ENCODE results near the gene RNF225. TPM values are rescaled to one million over a fixed set of nuclear protein-coding genes. Genes with fewer than 3 reads are reported as not detected.

Gene RNF225
- total and polyA plus RNA-seq, 2 of the 13 experiments (the other 11 are each of a cell fraction or from before 2014, with no cell fraction given), result not detected

DNA sequence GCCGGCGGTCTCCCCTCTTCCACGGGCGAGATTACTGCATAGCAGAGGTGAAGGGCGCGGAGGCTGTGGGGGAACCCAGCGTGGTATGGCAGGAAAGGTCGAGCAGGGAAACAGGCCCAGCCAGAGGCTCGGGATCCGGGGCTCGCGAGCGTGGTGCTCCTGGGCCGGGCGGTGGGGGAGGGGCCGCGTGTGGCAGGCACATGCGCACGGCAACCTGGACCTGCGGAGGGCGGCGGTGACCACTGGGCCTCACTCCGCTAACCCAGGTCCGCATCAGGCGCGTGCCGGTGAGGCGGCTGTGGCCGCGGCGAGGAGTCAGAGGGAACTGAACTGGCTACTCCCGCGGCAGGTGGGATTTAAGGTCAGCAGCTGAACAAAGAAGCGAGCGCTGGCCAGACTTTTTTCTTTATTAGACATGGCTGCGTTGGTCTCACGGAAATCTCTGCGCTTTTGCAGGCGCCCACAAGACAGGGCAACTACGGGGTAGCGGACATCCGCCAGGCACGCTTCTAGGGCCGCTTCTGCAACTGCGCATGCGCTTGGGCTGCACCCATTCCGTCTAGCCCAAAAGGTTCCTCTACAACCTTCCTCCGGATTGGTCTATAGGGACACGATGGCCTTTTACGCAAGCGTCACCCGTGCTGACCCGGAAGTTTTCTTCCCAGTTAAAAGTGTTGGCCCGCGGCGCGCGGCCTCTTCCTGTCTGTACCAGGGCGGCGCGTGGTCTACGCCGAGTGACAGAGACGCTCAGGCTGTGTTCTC is 8.7 kb upstream of the RNF225 start, which contains the start of gene RPS5 (continued):
- TF ChIP-seq CCAR2 (optimal IDR thresholded peaks at IDR 0.05; ENCODE audit: low read depth, low read length) (no peak), ZNF484 (CRISPR knock-in tag; IDR thresholded peaks at IDR 0.05; ENCODE audit: borderline replicate concordance, low read depth) (no peak), SALL2 (CRISPR knock-in tag; IDR thresholded peaks at IDR 0.05) (peak; percentile 88), BRCA1 (CRISPR knock-in tag; IDR thresholded peaks at IDR 0.05) (peak; percentile 62), CREB1 (IDR thresholded peaks at IDR 0.05) (peak; percentile 88), CREB1 (CRISPR knock-in tag; IDR thresholded peaks at IDR 0.05) (peak; percentile 95)
- TF ChIP-seq, protein P1, sequence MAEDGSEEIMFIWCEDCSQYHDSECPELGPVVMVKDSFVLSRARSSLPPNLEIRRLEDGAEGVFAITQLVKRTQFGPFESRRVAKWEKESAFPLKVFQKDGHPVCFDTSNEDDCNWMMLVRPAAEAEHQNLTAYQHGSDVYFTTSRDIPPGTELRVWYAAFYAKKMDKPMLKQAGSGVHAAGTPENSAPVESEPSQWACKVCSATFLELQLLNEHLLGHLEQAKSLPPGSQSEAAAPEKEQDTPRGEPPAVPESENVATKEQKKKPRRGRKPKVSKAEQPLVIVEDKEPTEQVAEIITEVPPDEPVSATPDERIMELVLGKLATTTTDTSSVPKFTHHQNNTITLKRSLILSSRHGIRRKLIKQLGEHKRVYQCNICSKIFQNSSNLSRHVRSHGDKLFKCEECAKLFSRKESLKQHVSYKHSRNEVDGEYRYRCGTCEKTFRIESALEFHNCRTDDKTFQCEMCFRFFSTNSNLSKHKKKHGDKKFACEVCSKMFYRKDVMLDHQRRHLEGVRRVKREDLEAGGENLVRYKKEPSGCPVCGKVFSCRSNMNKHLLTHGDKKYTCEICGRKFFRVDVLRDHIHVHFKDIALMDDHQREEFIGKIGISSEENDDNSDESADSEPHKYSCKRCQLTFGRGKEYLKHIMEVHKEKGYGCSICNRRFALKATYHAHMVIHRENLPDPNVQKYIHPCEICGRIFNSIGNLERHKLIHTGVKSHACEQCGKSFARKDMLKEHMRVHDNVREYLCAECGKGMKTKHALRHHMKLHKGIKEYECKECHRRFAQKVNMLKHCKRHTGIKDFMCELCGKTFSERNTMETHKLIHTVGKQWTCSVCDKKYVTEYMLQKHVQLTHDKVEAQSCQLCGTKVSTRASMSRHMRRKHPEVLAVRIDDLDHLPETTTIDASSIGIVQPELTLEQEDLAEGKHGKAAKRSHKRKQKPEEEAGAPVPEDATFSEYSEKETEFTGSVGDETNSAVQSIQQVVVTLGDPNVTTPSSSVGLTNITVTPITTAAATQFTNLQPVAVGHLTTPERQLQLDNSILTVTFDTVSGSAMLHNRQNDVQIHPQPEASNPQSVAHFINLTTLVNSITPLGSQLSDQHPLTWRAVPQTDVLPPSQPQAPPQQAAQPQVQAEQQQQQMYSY (CRISPR knock-in tag; IDR thresholded peaks at IDR 0.05), result 0 out of 2 replicates have a peak, but pooled peaks have one; percentile 10
- TF ChIP-seq, protein P2, sequence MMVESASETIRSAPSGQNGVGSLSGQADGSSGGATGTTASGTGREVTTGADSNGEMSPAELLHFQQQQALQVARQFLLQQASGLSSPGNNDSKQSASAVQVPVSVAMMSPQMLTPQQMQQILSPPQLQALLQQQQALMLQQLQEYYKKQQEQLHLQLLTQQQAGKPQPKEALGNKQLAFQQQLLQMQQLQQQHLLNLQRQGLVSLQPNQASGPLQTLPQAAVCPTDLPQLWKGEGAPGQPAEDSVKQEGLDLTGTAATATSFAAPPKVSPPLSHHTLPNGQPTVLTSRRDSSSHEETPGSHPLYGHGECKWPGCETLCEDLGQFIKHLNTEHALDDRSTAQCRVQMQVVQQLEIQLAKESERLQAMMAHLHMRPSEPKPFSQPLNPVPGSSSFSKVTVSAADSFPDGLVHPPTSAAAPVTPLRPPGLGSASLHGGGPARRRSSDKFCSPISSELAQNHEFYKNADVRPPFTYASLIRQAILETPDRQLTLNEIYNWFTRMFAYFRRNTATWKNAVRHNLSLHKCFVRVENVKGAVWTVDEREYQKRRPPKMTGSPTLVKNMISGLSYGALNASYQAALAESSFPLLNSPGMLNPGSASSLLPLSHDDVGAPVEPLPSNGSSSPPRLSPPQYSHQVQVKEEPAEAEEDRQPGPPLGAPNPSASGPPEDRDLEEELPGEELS (CRISPR knock-in tag; IDR thresholded peaks at IDR 0.05), result 0 out of 2 replicates have a peak, but pooled peaks have one; percentile 14
- TF ChIP-seq, protein P3, sequence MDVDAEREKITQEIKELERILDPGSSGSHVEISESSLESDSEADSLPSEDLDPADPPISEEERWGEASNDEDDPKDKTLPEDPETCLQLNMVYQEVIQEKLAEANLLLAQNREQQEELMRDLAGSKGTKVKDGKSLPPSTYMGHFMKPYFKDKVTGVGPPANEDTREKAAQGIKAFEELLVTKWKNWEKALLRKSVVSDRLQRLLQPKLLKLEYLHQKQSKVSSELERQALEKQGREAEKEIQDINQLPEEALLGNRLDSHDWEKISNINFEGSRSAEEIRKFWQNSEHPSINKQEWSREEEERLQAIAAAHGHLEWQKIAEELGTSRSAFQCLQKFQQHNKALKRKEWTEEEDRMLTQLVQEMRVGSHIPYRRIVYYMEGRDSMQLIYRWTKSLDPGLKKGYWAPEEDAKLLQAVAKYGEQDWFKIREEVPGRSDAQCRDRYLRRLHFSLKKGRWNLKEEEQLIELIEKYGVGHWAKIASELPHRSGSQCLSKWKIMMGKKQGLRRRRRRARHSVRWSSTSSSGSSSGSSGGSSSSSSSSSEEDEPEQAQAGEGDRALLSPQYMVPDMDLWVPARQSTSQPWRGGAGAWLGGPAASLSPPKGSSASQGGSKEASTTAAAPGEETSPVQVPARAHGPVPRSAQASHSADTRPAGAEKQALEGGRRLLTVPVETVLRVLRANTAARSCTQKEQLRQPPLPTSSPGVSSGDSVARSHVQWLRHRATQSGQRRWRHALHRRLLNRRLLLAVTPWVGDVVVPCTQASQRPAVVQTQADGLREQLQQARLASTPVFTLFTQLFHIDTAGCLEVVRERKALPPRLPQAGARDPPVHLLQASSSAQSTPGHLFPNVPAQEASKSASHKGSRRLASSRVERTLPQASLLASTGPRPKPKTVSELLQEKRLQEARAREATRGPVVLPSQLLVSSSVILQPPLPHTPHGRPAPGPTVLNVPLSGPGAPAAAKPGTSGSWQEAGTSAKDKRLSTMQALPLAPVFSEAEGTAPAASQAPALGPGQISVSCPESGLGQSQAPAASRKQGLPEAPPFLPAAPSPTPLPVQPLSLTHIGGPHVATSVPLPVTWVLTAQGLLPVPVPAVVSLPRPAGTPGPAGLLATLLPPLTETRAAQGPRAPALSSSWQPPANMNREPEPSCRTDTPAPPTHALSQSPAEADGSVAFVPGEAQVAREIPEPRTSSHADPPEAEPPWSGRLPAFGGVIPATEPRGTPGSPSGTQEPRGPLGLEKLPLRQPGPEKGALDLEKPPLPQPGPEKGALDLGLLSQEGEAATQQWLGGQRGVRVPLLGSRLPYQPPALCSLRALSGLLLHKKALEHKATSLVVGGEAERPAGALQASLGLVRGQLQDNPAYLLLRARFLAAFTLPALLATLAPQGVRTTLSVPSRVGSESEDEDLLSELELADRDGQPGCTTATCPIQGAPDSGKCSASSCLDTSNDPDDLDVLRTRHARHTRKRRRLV (CRISPR knock-in tag; IDR thresholded peaks at IDR 0.05), result peak; percentile 69; the same call in 1 of the 2 replicates
- TF ChIP-seq, protein P4, sequence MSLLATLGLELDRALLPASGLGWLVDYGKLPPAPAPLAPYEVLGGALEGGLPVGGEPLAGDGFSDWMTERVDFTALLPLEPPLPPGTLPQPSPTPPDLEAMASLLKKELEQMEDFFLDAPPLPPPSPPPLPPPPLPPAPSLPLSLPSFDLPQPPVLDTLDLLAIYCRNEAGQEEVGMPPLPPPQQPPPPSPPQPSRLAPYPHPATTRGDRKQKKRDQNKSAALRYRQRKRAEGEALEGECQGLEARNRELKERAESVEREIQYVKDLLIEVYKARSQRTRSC (CRISPR knock-in tag; IDR thresholded peaks at IDR 0.05; ENCODE audit: low read depth), result no peak; the same call in 1 of the 2 replicates
- TF ChIP-seq, protein P5, sequence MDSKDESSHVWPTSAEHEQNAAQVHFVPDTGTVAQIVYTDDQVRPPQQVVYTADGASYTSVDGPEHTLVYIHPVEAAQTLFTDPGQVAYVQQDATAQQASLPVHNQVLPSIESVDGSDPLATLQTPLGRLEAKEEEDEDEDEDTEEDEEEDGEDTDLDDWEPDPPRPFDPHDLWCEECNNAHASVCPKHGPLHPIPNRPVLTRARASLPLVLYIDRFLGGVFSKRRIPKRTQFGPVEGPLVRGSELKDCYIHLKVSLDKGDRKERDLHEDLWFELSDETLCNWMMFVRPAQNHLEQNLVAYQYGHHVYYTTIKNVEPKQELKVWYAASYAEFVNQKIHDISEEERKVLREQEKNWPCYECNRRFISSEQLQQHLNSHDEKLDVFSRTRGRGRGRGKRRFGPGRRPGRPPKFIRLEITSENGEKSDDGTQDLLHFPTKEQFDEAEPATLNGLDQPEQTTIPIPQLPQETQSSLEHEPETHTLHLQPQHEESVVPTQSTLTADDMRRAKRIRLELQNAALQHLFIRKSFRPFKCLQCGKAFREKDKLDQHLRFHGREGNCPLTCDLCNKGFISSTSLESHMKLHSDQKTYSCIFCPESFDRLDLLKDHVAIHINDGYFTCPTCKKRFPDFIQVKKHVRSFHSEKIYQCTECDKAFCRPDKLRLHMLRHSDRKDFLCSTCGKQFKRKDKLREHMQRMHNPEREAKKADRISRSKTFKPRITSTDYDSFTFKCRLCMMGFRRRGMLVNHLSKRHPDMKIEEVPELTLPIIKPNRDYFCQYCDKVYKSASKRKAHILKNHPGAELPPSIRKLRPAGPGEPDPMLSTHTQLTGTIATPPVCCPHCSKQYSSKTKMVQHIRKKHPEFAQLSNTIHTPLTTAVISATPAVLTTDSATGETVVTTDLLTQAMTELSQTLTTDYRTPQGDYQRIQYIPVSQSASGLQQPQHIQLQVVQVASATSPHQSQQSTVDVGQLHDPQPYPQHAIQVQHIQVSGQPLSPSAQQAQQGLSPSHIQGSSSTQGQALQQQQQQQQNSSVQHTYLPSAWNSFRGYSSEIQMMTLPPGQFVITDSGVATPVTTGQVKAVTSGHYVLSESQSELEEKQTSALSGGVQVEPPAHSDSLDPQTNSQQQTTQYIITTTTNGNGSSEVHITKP (CRISPR knock-in tag; IDR thresholded peaks at IDR 0.05; ENCODE audit: low read depth), result no peak; the same call in 1 of the 2 replicates
